PC-9 (cell line): ENCODE results near the gene SLC45A3. TPM values are rescaled to one million over a fixed set of nuclear protein-coding genes. Genes with fewer than 3 reads are reported as not detected.

Experiments used
- BruUV-seq: library from RNA; stranded (reverse); fragments of 400-500 nt; replicated peaks from 2 replicates; lab custom pipeline; 2021; lab: Mats Ljungman, UMichigan
- CTCF ChIA-PET: fragments of 300-600 bp; sonication (Branson Sonifier 250); formaldehyde crosslinking; loops from one replicate; lab custom pipeline; 2022; ENCODE audit warnings: antibody characterized with exemption; lab: Charles Lee
- POLR2A ChIA-PET: fragments of 300-600 bp; sonication (Branson Sonifier 250); formaldehyde crosslinking; loops from one replicate; lab custom pipeline; 2022; ENCODE audit warnings: antibody characterized with exemption; ENCODE audit not compliant: unreplicated experiment; lab: Charles Lee
- DNase-seq, 2 experiments: peaks; one replicate each; pipeline versions ENCODE4 v3.0.0 to v3.0.0-alpha.2; 2015 to 2022; ENCODE audit warnings: mixed read lengths in 1 of 2
- H2AFZ ChIP-seq: fragments of 200-600 bp; sonication (generic); 2 replicates; pipeline ENCODE4 v1.8.1; 2017; ENCODE audit warnings: antibody characterized with exemption
- H3F3A ChIP-seq: fragments of 200-600 bp; sonication (generic); 2 replicates; pipeline ENCODE4 v1.8.1; 2017; ENCODE audit warnings: antibody characterized with exemption, mild to moderate bottlenecking, low read depth; ENCODE audit not compliant: insufficient read depth
- H3K27ac ChIP-seq: fragments of 200-600 bp; sonication (generic); 2 replicates; pipeline ENCODE4 v1.6.1; 2016; ENCODE audit warnings: mixed run types
- H3K27me3 ChIP-seq: fragments of 200-600 bp; sonication (generic); 2 replicates; pipeline ENCODE4 v1.6.1; 2016; ENCODE audit warnings: low read depth, mixed run types; ENCODE audit not compliant: insufficient read depth
- H3K36me3 ChIP-seq: fragments of 200-600 bp; sonication (generic); 2 replicates; pipeline ENCODE4 v1.6.1; 2016; ENCODE audit warnings: low read depth, mixed run types
- H3K4me1 ChIP-seq: fragments of 200-600 bp; sonication (generic); replicated peaks from 2 replicates; pipeline ENCODE4 v1.6.1; 2016; ENCODE audit warnings: mixed run types; ENCODE audit not compliant: insufficient read depth
- H3K4me2 ChIP-seq: fragments of 200-600 bp; sonication (generic); 2 replicates; pipeline ENCODE4 v1.6.1; 2017; ENCODE audit warnings: mixed run types
- H3K4me3 ChIP-seq: fragments of 200-600 bp; sonication (generic); 2 replicates; pipeline ENCODE4 v1.6.1; 2016; ENCODE audit warnings: mixed run types
- H3K79me2 ChIP-seq: fragments of 200-600 bp; sonication (generic); 2 replicates; pipeline ENCODE4 v1.6.1; 2017; ENCODE audit warnings: low read depth, mixed run types
- H3K9me2 ChIP-seq: fragments of 200-600 bp; sonication (generic); 2 replicates; pipeline ENCODE4 v1.8.1; 2017; ENCODE audit warnings: mild to moderate bottlenecking; ENCODE audit not compliant: insufficient read depth
- H3K9me3 ChIP-seq: fragments of 200-600 bp; sonication (generic); 2 replicates; pipeline ENCODE4 v1.8.1; 2016; ENCODE audit warnings: low read depth; ENCODE audit not compliant: insufficient read depth
- H4K20me1 ChIP-seq: fragments of 200-600 bp; sonication (generic); 2 replicates; pipeline ENCODE4 v1.8.1; 2017; ENCODE audit not compliant: insufficient read depth
- EZH2 ChIP-seq: fragments of 200-600 bp; sonication (generic); IDR thresholded peaks from 2 replicates; pipeline ENCODE4 v1.8.0; 2017; ENCODE audit warnings: antibody characterized with exemption, low read depth
- intact Hi-C: fragments of 100-400 bp; cut with micrococcal nuclease; formaldehyde crosslinking; loops from one replicate; pipeline ENCODE4 v1.10.0; 2022; ENCODE audit not compliant: unreplicated experiment
- total RNA-seq: library from RNA; stranded (reverse); gene quantifications from 2 replicates; pipeline ENCODE4 v1.2.3, GENCODE V29; 2021
- TF ChIP-seq, protein P1 (sequence below): fragments of 200-600 bp; sonication (generic); conservative IDR thresholded peaks from 2 replicates; pipeline ENCODE4 v1.6.1; 2017; ENCODE audit warnings: mixed run types, antibody characterized with exemption, mild to moderate bottlenecking, moderate library complexity

The SLC45A3 gene
- total RNA-seq, 1 experiment from 2014 or later, result 19.9 TPM

DNA sequence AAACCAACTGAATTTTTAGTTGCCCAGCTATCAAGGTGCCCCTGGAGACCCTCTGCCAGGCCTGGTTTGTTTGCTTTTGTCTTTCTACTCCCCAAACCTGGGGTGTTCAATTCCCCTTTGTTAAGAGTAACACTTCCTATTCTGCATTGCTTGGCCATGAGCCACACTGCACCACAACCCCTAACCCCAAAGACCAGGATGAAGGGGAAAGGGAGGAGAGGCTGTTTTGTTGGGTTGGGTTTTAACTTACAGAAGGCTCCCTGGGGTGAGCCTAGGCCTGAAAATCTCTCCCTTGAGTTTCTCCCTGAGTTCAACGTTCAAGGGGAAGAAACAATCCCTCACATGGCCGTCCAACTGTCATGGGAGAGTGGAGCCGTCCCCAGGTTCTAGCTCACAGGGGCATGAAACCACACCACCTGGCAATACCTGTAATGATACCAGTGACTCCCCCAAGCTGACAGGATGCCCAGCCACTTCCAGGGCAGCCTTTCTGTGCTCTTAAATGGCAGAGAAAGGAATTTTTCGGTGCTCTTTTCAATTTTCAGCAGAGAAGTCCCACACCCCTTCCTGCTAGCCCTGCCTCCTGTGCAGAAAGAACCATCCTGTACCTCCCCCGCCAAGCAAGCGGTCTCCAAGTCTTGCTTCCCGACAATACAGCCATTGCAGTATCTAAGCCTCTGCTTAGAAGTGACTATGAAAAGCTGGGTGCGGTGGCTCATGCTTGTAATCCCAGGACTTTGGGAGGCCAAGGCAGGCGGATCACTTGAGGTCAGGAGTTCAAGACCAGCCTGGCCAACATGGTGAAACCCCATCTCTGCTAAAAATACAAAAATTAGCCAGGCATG, 14.9 kb downstream of the SLC45A3 start:
- H2AFZ ChIP-seq, result no peak overlapping the region
- H3K4me3 ChIP-seq, result peak overlapping the region; percentile 47; the same call in 1 of the 2 replicates
- H3K27ac ChIP-seq, result peak overlapping the region; percentile 90
- H4K20me1 ChIP-seq, result no peaks in the 10 kb centered on the region
- peaks cover 44% of the 10 kb centered on the region for H3F3A ChIP-seq
- intact Hi-C loops, result loop anchor here (2.0 kb wide), 1 partner anchor 311 kb away; no protein-coding TSS in a partner anchor
- no peaks in the 10 kb centered on the region for H3K9me3 ChIP-seq
- H3K4me2 ChIP-seq, result peak overlapping the region; percentile 96
- no peaks in the 10 kb centered on the region for H3K9me2 ChIP-seq
- TF ChIP-seq EZH2, result no peak
- TF ChIP-seq, protein P1, sequence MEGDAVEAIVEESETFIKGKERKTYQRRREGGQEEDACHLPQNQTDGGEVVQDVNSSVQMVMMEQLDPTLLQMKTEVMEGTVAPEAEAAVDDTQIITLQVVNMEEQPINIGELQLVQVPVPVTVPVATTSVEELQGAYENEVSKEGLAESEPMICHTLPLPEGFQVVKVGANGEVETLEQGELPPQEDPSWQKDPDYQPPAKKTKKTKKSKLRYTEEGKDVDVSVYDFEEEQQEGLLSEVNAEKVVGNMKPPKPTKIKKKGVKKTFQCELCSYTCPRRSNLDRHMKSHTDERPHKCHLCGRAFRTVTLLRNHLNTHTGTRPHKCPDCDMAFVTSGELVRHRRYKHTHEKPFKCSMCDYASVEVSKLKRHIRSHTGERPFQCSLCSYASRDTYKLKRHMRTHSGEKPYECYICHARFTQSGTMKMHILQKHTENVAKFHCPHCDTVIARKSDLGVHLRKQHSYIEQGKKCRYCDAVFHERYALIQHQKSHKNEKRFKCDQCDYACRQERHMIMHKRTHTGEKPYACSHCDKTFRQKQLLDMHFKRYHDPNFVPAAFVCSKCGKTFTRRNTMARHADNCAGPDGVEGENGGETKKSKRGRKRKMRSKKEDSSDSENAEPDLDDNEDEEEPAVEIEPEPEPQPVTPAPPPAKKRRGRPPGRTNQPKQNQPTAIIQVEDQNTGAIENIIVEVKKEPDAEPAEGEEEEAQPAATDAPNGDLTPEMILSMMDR, result no peak
- H3K4me1 ChIP-seq, result peaks cover 89% of the 10 kb centered on the region
- no TSS peak for BruUV-seq
- POLR2A ChIA-PET, result no interaction called here
- peaks cover 58% of the 10 kb centered on the region for H3K79me2 ChIP-seq
- no peaks in the 10 kb centered on the region for H3K27me3 ChIP-seq
- H3K36me3 ChIP-seq, result 0 out of 2 replicates have a peak, but pooled peaks cover 16% of the 10 kb centered on the region
- DNase-seq, result peak in 1 of 2 experiments; percentile 61
- CTCF ChIA-PET, result no interaction called here

DNA sequence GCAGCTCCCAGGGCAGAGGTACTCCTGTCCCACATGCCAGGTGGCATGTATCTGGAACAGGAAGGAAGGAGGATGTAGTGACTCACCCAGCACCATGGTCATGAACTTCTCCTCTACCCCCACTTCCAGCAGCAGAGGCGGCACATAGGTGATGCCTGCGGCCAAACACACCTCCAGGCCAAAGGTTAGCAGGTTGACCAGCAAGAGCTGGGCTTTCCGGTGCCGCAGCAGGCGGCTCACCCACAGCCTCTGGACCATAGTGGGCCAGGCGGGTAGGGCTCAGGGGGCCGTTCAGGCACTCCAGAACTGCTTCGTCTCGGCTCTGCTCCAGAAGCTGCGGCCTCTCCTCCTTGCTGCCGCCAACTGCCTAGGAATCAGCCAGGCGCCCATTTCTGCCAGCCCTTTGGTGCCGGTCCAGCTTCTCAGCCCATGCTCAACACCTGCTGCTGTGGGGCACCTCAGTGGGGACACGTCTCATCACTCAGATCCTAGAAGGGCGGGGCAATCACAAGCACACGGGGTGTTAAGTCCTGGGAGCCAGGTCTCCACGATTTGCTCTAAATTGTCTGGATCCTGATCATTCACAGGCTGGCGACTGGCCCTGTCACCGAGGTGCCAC, 15.8 kb downstream of the SLC45A3 start:
- Histone ChIP-seq H3F3A (peaks cover 52% of the 10 kb centered on the region), H3K27me3 (no peaks in the 10 kb centered on the region), H3K9me2 (no peaks in the 10 kb centered on the region), H3K27ac (peak overlapping the region; percentile 90), H3K4me2 (peak overlapping the region; percentile 96), H3K79me2 (peaks cover 49% of the 10 kb centered on the region), H3K9me3 (no peaks in the 10 kb centered on the region), H3K4me1 (peaks cover 80% of the 10 kb centered on the region), H3K36me3 (0 out of 2 replicates have a peak, but pooled peaks cover 16% of the 10 kb centered on the region), H3K4me3 (peak overlapping the region; percentile 47; the same call in 1 of the 2 replicates), H4K20me1 (no peaks in the 10 kb centered on the region), H2AFZ (peak overlapping the region; percentile 70)
- CTCF ChIA-PET, result interaction anchor here (1.2 kb wide), 1 partner anchor 47 kb away, joined by 11 read pairs; no protein-coding TSS in a partner anchor
- BruUV-seq, result no TSS peak
- DNase-seq, result peak; percentile 81 to 95
- TF ChIP-seq, protein P1, result no peak
- no peak for TF ChIP-seq EZH2
- intact Hi-C loops, result loop anchor here (1.0 to 5.0 kb wide), 3 partner anchors 16 to 443 kb away; partner anchors contain the start of gene SLC45A3
- POLR2A ChIA-PET, result no interaction called here

DNA sequence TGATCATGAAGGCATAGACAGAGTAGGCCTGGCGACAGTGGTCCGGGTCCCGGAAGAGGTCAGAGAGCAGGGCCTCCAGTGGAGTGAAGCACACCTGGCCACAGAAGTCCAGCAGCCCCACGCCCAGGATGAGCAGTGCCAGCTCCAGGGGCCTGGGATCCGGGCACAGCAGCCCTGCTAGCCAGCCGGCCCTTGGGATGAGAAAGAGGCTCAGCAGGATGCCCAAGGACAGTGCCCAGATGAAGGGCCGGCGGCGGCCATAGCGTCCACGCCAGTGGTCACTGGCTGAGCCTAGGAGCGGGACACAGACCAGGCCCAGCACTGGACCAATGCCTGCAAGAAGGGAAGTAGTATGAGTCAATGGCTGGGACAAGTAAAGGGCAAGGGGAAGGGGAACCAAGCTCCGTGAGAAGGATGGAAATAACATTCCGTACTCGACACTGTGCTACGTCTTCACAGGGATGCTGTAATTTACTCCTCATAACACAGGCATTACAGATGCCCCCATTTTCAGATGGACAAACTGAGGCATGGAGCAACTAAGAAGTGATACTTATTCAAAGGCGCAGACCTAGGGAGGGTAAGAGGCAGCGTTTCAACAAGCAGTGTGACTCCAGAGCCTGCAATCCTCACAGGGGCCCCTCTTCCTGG, 16.9 kb downstream of the SLC45A3 start:
- POLR2A ChIA-PET, result no interaction called here
- Histone ChIP-seq H4K20me1 (no peaks in the 10 kb centered on the region), H3K27ac (peak overlapping the region; percentile 90), H3K79me2 (peaks cover 38% of the 10 kb centered on the region), H3K4me3 (peak overlapping the region; percentile 47; the same call in 1 of the 2 replicates), H3K27me3 (no peaks in the 10 kb centered on the region), H3F3A (peaks cover 53% of the 10 kb centered on the region), H3K4me1 (peaks cover 69% of the 10 kb centered on the region), H3K4me2 (peak overlapping the region; percentile 96), H3K36me3 (0 out of 2 replicates have a peak, but pooled peaks cover 22% of the 10 kb centered on the region), H2AFZ (no peak overlapping the region), H3K9me2 (no peaks in the 10 kb centered on the region), H3K9me3 (no peaks in the 10 kb centered on the region)
- no peak for DNase-seq
- no TSS peak for BruUV-seq
- CTCF ChIA-PET, result interaction anchor here (1.2 kb wide), 1 partner anchor 49 kb away, joined by 11 read pairs; no protein-coding TSS in a partner anchor
- TF ChIP-seq, protein P1, result no peak
- TF ChIP-seq EZH2, result no peak
- intact Hi-C loops, result loop anchor here (5.0 kb wide), 1 partner anchor 444 kb away; no protein-coding TSS in a partner anchor
